Activated naive CD8-positive, alpha-beta T cell treated with anti-CD3 and anti-CD28 coated beads, Interleukin-2, amount 50 U/mL, for 24 hours (primary cell): ENCODE data around the gene LRP1B.

Experiments
- ATAC-seq: fragments of 150-1000 bp; cut with Tn5 transposase; one replicate; pipeline ENCODE4 v1.10.0; 2021
- DNase-seq: peaks from one replicate; pipeline ENCODE4 v3.0.0; 2021
- H3K27ac Mint-ChIP-seq: one replicate; pipeline ENCODE4 v1.8.0; 2021; ENCODE audit warnings: mild to moderate bottlenecking, mixed read lengths
- H3K27me3 Mint-ChIP-seq: one replicate; pipeline ENCODE4 v1.8.0; 2021; ENCODE audit warnings: mixed read lengths
- H3K36me3 Mint-ChIP-seq: one replicate; pipeline ENCODE4 v1.8.0; 2021; ENCODE audit warnings: low read depth, mixed read lengths
- H3K4me1 Mint-ChIP-seq: one replicate; pipeline ENCODE4 v1.8.0; 2021; ENCODE audit warnings: mixed read lengths
- H3K4me3 Mint-ChIP-seq: one replicate; pipeline ENCODE4 v1.8.0; 2021; ENCODE audit warnings: mild to moderate bottlenecking, moderate library complexity, mixed read lengths
- H3K9me3 Mint-ChIP-seq: one replicate; pipeline ENCODE4 v1.8.0; 2021; ENCODE audit warnings: mixed read lengths

The LRP1B gene

DNA sequence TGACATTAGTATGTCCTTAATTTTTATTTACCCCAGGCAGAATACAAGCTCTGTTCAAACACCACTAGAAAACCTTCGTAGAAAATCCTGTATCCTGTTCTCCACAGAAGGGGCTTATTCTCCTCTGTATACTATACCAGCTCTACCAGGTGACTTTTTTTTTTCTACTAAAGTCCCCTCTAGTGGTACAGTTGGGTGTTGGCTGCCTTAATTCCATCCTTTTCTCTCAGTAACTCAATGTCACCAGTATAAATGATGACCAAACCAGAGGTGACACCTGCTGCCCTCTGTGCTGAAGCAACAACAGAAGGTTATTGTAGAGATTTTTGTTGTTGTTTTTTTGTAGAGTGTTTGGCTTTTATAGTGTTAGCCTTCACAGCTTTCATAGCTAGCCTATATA is 1322.0 kb downstream of the LRP1B start:
- ATAC-seq = no peak
- H3K4me1 Mint-ChIP-seq = no peaks in the 10 kb centered on the region
- H3K27me3 Mint-ChIP-seq = no peaks in the 10 kb centered on the region
- H3K27ac Mint-ChIP-seq = no peak overlapping the region
- peaks cover 8% of the 10 kb centered on the region for H3K9me3 Mint-ChIP-seq
- H3K36me3 Mint-ChIP-seq = no peaks in the 10 kb centered on the region
- no peak overlapping the region for H3K4me3 Mint-ChIP-seq
- no peak for DNase-seq

DNA sequence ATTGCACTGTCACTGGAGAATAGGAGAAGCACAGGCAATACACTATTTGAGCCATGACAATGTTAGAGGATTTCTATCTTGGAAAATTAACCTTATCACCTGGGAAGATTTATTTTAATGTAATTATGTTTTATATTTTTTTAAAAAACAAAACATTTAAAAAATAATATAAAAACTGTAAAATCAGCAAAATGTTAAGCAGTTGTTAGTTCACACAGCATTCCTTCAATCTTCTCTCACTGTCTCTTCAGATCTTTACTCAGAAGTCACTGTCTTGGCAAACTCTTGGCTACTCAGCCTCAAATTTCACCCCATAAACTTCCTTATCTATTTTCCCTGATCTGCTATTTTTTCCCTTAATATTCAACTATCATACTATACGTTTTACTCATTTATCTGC is 1322.6 kb downstream of the LRP1B start:
- DNase-seq (no peak), ATAC-seq (no peak)
- Mint-ChIP-seq H3K36me3 (no peaks in the 10 kb centered on the region), H3K4me3 (no peak overlapping the region), H3K27ac (no peak overlapping the region), H3K9me3 (peaks cover 6% of the 10 kb centered on the region), H3K4me1 (no peaks in the 10 kb centered on the region), H3K27me3 (no peaks in the 10 kb centered on the region)

DNA sequence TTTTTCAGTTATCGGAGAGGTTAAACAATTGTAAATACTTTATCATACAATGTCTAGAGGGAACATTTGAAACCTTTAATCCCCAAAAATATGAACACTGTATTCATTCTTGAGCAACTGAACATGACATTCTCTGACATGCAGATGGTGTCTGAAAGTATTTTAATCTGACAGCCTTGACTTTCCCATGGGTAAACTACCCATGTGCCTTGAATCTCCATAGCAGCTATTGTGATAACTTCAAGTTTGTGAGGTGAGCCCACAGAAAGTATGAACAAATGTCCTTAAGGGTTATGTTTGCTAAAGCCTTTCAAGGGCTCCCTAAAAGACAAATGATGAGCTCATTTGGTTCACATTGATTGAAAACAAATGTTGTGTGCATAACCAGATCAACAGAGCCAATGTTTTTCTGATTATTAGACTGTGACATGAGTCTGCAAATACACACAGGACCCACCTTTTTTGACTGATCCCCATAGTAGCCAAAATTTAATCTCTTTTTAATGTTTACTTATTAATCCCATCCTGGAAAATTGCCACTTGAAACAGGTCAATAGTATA is 1326.0 kb downstream of the LRP1B start:
- Mint-ChIP-seq H3K4me1 (no peaks in the 10 kb centered on the region), H3K9me3 (peaks cover 4% of the 10 kb centered on the region), H3K4me3 (no peak overlapping the region), H3K27me3 (no peaks in the 10 kb centered on the region), H3K27ac (no peak overlapping the region), H3K36me3 (no peaks in the 10 kb centered on the region)
- DNase-seq (no peak), ATAC-seq (no peak)

DNA sequence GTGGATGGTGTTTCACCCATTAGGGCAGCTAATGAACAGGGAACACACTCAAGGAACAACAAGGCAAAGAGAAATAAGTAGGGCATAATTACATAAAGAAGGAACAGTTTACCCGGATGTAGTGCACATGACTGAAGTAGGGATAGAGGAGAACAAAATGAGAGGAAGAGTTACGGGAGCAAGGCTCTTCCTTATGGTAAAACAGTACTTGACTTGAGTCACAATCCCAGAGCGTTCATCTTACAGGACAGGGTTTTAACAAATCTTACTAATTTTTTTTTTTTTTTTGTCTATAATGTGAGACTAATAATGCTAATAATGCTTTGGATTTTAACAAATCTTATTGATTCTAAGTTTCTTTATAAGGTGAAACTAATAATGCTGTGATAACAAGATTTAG is 1329.5 kb downstream of the LRP1B start:
- no peaks in the 10 kb centered on the region for H3K4me1 Mint-ChIP-seq
- no peak overlapping the region for H3K27ac Mint-ChIP-seq
- no peaks in the 10 kb centered on the region for H3K36me3 Mint-ChIP-seq
- DNase-seq = no peak
- no peak overlapping the region for H3K4me3 Mint-ChIP-seq
- peaks cover 4% of the 10 kb centered on the region for H3K9me3 Mint-ChIP-seq
- H3K27me3 Mint-ChIP-seq = no peaks in the 10 kb centered on the region
- no peak for ATAC-seq

DNA sequence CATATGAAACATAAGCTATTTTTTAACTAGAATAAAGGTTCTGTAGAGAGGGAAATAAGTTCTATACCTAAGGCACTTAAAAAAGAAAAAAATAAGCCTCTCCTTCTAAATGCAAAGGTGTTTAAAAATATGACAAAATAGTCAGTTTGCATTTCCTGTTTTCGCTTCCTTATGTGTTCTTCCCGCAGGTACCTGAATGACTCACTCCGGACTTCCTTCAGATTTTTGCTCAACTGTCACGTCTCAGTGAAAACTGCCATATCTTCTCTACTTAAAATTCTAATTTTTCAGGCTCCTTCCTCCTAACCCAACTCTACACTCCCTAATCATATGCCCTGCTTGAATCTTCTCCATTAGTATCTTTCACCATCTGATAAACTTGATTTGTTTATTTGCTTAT is 1333.1 kb downstream of the LRP1B start:
- H3K27me3 Mint-ChIP-seq = no peaks in the 10 kb centered on the region
- H3K36me3 Mint-ChIP-seq = no peaks in the 10 kb centered on the region
- H3K4me3 Mint-ChIP-seq = no peak overlapping the region

DNA sequence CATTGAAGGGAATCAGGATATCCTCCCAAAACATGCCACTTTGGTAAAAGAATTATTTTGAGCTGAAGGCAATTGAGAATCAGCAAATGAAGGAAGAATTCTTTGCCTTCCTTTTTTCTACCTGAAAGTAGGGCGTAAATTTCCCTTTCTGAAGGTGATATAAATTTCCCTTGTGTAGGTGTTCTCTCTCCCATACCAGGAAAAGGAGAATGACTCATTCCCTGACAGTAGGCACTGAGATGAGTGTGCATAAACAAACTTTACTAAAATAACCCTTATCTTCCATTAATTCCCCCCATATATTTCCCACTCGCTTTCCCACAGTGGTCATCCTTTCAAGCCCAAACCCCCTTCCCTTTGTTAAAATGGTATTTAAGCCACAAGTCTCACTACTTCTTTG is 1339.0 kb downstream of the LRP1B start:
- Mint-ChIP-seq H3K9me3 (peaks cover 4% of the 10 kb centered on the region), H3K36me3 (no peaks in the 10 kb centered on the region), H3K27ac (no peak overlapping the region), H3K4me3 (no peak overlapping the region), H3K4me1 (no peaks in the 10 kb centered on the region), H3K27me3 (no peaks in the 10 kb centered on the region)
- no peak for DNase-seq
- no peak for ATAC-seq

More for the DNA sequence above, 1333.1 kb downstream of the LRP1B start:
- DNase-seq (no peak), ATAC-seq (no peak)
- Mint-ChIP-seq H3K27ac (no peak overlapping the region), H3K9me3 (peaks cover under 1% of the 10 kb centered on the region), H3K4me1 (no peaks in the 10 kb centered on the region)

DNA sequence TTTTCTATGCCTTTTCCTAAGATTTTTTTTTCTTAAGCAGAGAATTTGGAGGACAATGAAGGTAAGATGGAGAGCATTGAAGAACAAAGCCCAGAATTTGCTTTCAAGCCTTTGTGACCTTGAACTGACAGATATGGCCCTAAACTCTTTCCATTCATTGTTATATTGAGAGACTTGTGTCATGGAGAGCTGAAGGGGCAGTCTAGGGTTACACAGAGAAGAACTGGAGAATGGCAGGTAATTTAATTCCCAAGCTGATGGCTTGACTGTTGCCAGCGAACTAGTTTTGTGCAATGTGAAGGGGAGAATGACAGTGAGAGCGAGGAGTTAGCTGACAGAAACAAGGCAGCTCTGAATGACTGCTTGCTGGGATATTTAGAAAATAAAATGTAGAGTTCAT is 1344.2 kb downstream of the LRP1B start:
- Mint-ChIP-seq H3K27ac (no peak overlapping the region), H3K4me3 (no peak overlapping the region), H3K4me1 (no peaks in the 10 kb centered on the region), H3K36me3 (no peaks in the 10 kb centered on the region), H3K9me3 (peaks cover 3% of the 10 kb centered on the region), H3K27me3 (no peaks in the 10 kb centered on the region)
- DNase-seq (no peak), ATAC-seq (no peak)

DNA sequence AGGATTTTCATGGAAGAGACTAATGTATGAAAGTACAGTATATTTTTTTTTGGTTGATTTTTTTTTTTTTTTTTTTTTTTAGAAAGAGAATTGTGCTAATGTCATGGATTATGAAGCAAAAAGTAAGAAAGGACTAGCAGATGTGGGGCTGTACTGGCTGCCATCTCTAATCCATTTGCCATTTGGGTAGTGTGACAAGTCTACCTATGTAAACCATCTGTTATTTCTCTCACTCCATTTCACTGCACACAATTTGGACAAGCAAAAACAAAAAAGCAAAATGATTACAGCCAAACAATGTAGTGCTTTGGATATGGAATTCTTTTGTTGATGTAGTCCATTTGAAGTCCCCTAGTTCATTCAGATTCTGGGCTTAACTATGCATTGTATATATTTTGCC is 1355.4 kb downstream of the LRP1B start:
- Mint-ChIP-seq H3K4me3 (no peak overlapping the region), H3K27me3 (no peaks in the 10 kb centered on the region), H3K27ac (no peak overlapping the region), H3K9me3 (peaks cover 8% of the 10 kb centered on the region), H3K4me1 (no peaks in the 10 kb centered on the region), H3K36me3 (no peaks in the 10 kb centered on the region)
- DNase-seq (no peak), ATAC-seq (no peak)

DNA sequence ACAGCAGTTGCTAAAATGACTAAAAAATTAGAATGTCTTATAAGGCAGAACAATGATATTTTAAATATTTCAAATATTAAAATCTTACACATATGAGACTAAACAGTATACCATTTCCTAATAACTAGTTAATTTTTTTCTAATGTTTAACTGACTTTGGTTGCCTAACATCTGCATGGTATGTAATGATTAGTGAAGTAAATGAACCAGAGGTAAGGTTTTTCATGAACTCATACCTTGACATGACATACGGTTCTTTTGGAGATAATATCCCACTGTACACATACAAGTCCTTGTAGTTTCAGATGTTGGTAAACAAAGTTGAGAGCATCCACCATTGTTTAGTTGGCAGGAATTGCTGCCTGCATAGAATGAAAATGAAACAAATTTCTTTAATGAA is 1360.2 kb downstream of the LRP1B start:
- DNase-seq (no peak), ATAC-seq (no peak)
- Mint-ChIP-seq H3K27ac (no peak overlapping the region), H3K9me3 (peaks cover 8% of the 10 kb centered on the region), H3K4me3 (no peak overlapping the region), H3K27me3 (no peaks in the 10 kb centered on the region), H3K36me3 (no peaks in the 10 kb centered on the region), H3K4me1 (no peaks in the 10 kb centered on the region)

DNA sequence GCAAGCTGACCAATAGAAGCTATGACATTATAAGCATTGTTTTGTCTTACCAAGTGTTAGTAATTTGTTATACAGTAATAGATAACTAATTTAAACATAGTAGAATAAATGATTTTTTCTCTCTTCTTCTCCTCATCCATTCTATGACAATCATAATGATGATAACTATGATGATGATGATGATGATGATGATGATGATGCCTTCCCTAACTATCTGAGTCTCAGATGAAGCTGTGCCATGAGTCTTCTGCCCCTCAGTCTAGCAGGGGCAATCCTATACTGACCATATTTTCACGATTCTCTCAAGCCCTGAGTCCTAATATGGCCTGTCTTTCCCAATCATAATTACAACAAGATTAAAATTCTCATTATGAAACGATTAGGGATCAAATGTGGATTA is 1369.0 kb downstream of the LRP1B start:
- no peak overlapping the region for H3K4me3 Mint-ChIP-seq
- H3K27me3 Mint-ChIP-seq = no peaks in the 10 kb centered on the region
- H3K36me3 Mint-ChIP-seq = no peaks in the 10 kb centered on the region
- no peak overlapping the region for H3K27ac Mint-ChIP-seq
- H3K9me3 Mint-ChIP-seq = peaks cover 6% of the 10 kb centered on the region
- DNase-seq (no peak), ATAC-seq (no peak)
- H3K4me1 Mint-ChIP-seq = no peaks in the 10 kb centered on the region

DNA sequence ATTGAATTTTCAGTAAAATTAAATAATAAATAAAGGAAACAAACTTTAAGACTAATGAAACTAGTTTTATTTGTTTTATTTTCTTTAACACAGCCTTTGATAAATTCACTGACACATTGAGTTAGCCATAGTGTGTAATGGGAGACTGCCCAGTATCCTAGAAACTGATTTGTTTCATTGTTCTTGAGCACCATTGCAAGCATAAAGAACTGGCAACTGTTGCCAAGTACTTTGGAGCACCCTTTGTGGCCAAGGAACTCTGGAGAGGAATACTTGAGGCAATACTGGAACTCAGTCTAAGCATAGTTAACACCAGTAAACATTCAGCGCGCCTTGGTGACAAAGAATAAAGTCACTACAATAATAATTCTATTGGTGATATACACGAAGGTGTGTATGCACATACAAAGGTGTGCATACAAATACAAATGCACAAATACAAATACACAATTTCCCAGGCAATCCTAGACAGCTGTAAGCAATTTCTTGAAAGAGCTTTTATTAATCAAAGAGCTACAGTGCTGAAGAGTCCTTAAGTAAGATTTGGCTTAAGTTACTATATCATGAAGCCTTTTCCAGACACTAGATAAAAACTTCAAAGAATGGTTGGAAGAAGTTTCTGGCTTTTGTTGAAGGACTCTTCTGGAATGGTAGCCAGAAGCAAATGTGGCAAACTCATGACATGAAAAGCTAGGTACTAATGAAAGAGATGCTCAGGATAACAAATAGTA is 1371.2 kb downstream of the LRP1B start:
- ATAC-seq = no peak
- Mint-ChIP-seq H3K4me1 (no peaks in the 10 kb centered on the region), H3K36me3 (no peaks in the 10 kb centered on the region), H3K27ac (no peak overlapping the region), H3K4me3 (no peak overlapping the region), H3K9me3 (peaks cover 11% of the 10 kb centered on the region), H3K27me3 (peaks cover 1% of the 10 kb centered on the region)
- no peak for DNase-seq

DNA sequence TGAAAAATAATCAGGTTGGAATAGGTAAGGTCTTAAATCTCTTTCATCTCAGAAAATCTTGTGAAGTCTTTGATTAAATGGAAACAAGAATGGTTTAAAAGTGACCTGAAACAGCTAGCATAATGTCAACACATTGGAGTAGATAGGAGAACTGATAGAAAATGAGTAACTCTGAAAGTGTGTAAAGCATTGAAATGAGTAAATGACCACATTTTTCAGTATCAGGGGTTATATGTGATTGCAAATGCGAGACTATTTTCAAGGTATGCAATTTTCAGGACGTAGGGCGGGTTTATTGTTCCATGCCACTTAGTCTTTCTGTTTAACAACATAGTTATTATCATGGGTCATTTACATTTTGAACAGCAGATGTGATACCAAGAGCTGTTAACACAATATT is 1383.2 kb downstream of the LRP1B start:
- no peak overlapping the region for H3K27ac Mint-ChIP-seq
- H3K36me3 Mint-ChIP-seq = no peaks in the 10 kb centered on the region
- DNase-seq (no peak), ATAC-seq (no peak)
- H3K9me3 Mint-ChIP-seq = peaks cover 5% of the 10 kb centered on the region
- no peaks in the 10 kb centered on the region for H3K27me3 Mint-ChIP-seq
- no peak overlapping the region for H3K4me3 Mint-ChIP-seq
- H3K4me1 Mint-ChIP-seq = no peaks in the 10 kb centered on the region

DNA sequence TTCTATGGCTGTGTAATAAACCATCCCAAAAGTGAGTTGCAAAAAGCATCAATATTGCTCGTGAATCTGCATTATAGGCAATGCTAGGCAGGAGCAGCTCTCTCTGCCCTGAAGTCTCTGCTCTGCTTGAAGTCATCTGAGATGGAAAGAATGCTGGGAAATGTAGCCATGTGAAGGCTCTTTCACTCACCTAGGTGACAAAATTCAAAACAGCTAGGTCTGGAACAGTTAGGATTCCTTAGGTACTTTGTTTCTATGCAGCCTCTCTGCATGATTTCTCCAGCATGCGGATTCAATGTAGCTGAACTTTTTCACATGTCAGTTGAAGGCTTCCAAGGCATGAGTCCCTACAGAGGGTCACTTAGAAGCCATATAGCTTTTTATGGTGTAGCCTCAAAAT is 1383.7 kb downstream of the LRP1B start:
- peaks cover 5% of the 10 kb centered on the region for H3K9me3 Mint-ChIP-seq
- DNase-seq = no peak
- H3K27ac Mint-ChIP-seq = no peak overlapping the region
- H3K36me3 Mint-ChIP-seq = no peaks in the 10 kb centered on the region
- H3K27me3 Mint-ChIP-seq = no peaks in the 10 kb centered on the region
- H3K4me1 Mint-ChIP-seq = no peaks in the 10 kb centered on the region
- no peak for ATAC-seq
- H3K4me3 Mint-ChIP-seq = no peak overlapping the region

DNA sequence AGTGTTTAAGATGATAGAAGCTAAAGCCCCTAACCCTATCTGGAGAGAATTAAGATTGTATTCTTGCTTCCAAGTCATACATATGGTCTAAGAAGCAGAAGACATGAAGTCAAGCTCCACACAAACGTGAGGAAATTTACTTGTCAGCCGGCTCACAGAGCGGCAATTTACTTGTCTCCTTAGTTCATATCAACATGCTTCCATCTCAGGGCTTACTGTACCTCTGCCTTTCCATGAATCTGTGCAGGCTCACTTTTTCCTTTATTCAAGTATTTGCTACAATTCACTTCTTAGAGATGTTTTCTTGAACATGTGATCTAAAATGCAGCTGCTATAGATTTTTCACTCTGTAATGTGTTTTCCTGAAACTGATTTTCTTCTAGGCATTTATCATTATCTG is 1386.4 kb downstream of the LRP1B start:
- H3K27ac Mint-ChIP-seq = no peak overlapping the region
- no peak for ATAC-seq
- no peaks in the 10 kb centered on the region for H3K4me1 Mint-ChIP-seq
- no peak overlapping the region for H3K4me3 Mint-ChIP-seq
- H3K27me3 Mint-ChIP-seq = no peaks in the 10 kb centered on the region
- H3K36me3 Mint-ChIP-seq = no peaks in the 10 kb centered on the region
- peaks cover 5% of the 10 kb centered on the region for H3K9me3 Mint-ChIP-seq
- DNase-seq = no peak

DNA sequence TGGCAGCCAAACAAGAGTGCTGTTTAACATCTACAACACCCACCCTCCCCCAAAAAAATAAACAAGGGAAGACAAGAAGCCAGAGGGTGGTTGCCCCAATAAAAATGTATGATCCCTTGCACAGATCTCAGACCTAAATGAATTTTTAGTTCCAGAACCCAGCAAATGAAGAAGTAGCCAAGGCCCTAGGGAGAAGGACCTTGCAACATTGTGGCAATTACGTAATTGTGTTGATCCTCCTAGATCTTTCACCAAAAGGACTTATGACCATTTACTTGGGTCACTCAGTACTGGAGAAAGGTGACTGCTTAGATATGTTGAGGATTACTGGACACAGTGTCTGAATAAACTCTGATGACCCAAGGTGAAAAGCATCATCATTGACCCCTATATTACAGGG is 1393.8 kb downstream of the LRP1B start:
- DNase-seq = no peak
- no peak overlapping the region for H3K27ac Mint-ChIP-seq
- no peak for ATAC-seq
- no peaks in the 10 kb centered on the region for H3K4me1 Mint-ChIP-seq
- no peaks in the 10 kb centered on the region for H3K27me3 Mint-ChIP-seq
- H3K36me3 Mint-ChIP-seq = no peaks in the 10 kb centered on the region
- peaks cover 17% of the 10 kb centered on the region for H3K9me3 Mint-ChIP-seq
- H3K4me3 Mint-ChIP-seq = no peak overlapping the region

DNA sequence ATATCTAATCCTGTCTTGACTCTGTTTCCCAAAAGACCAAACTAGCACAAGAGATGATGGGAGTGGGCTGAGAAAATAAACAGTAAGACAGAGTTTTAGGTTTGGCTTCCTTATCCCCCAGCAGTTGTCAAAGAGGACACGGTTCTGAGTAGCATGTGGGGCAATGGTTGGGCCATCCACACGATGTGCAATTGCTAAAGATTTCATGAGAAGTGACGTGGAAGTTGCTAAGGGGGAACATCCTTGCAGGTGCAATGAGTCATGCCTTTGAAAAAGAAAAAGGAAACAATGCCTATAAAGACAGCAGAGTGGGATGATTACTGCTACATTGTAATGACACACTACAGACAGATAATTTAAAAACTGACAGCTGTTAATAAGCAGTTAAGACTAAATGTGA is 1395.8 kb downstream of the LRP1B start:
- Mint-ChIP-seq H3K27ac (no peak overlapping the region), H3K36me3 (no peaks in the 10 kb centered on the region), H3K4me3 (no peak overlapping the region), H3K27me3 (no peaks in the 10 kb centered on the region), H3K9me3 (peaks cover 22% of the 10 kb centered on the region), H3K4me1 (no peaks in the 10 kb centered on the region)
- ATAC-seq (no peak), DNase-seq (no peak)
